HK-2 (cell line): ENCODE data around the gene HLA-DPB1.

Experiments used
- DNase-seq: peaks from one replicate; pipeline ENCODE4 v3.0.0-alpha.2; 2018; ENCODE audit not compliant: unreplicated experiment

HLA-DPB1 gene

GRCh38 chr6:33136310-33136900 is 60.6 kb downstream of the HLA-DPB1 start:
- no peak for DNase-seq
